ENCODE measurements around the gene ANP32E.
"Not testable (repeated sequence)": the region's sequence is repeated elsewhere in the genome, so short reads cannot be mapped to it uniquely, and the experiment has no call there.

The ANP32E gene

DNA sequence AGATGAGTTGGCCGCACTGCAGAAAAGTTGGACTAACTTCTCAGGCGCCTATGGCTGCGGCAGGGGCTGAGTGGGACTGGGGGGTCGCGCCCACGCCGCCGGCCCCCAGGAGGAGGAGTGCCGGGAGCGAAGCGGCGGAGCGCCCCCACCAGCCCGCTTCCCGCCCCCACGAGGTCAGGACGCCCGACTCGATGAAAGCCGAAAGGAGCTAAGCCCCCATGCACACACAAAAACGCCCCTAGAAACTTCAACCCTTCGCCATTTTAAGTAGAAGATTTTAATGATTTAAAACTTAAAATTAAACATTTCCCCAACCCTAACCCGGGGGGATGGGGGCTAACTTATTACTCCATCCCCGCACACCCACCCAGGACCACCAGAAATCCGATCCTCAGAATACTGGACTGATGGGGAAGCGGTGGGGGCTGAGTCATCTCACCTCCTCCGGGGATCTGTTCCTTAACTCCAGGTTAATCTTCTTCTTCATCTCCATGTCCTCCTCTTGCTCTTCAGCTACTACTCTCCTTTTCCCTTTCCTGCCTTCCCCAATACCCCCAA lies 539 bp downstream of the ANP32E start:
- TF ChIP-seq, protein P1, sequence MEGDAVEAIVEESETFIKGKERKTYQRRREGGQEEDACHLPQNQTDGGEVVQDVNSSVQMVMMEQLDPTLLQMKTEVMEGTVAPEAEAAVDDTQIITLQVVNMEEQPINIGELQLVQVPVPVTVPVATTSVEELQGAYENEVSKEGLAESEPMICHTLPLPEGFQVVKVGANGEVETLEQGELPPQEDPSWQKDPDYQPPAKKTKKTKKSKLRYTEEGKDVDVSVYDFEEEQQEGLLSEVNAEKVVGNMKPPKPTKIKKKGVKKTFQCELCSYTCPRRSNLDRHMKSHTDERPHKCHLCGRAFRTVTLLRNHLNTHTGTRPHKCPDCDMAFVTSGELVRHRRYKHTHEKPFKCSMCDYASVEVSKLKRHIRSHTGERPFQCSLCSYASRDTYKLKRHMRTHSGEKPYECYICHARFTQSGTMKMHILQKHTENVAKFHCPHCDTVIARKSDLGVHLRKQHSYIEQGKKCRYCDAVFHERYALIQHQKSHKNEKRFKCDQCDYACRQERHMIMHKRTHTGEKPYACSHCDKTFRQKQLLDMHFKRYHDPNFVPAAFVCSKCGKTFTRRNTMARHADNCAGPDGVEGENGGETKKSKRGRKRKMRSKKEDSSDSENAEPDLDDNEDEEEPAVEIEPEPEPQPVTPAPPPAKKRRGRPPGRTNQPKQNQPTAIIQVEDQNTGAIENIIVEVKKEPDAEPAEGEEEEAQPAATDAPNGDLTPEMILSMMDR (conservative IDR thresholded peaks at IDR 0.05; ENCODE audit: control insufficient read depth, insufficient read depth, low read depth, low read length) = no peak
- DNase-seq (ENCODE audit: low read depth) = peak; percentile 20
- H3K4me3 ChIP-seq (ENCODE audit: control insufficient read depth, low read depth, low read length) = peak overlapping the region; percentile 67

DNA sequence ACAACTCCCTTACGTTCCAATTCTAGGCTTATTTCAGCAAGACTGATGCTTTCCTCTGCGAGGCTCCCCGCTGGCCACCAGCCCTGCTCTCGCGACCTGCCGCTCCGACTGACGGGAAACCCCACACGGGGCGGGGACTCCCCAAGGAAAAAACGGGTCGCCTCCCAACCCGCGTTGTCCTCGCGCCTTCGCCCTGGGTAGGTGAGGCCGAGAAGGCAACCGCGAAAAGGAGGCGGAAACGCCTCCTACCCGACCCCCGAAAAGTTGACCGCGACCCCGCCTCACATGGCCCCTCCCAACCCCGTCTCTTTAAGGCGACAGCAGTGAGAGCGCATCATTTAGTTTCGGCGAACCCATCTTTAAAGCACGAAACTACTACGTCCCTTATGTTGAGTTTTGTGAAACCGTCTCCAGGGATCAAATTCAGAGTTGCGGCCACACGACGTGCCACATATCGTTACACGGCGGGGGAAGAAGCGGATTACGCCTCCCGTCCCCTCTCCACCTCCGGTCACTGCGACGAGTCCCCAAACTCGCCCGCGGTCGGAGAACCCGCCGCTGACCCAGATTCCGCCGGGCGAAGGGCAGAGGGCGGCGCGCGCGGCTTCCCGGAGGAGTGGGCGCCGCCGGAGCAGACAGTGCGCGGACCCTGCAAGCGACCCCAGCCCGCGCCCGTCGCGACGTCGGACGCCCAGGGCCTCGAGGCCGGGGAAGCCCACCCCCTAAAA lies 1.2 kb downstream of the ANP32E start:
- DNase-seq (ENCODE audit: low read depth) = peak; percentile 55
- peak overlapping the region; percentile 67 for H3K4me3 ChIP-seq (ENCODE audit: control insufficient read depth, low read depth, low read length)
- TF ChIP-seq, protein P1 (conservative IDR thresholded peaks at IDR 0.05; ENCODE audit: control insufficient read depth, insufficient read depth, low read depth, low read length) = no peak

DNA sequence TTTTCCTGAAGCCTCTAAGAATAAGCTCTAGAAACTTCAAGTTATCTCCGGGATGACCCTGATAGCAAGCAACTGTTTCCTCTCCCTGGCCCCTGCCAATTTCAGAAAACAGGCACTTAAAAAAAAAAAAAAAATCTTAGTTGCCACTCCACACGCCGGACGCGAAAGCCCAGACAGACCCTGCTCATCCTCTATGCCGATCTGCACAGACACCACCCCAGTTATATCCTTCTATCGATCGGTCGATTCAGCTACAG lies 1.7 kb downstream of the ANP32E start:
- H3K4me3 ChIP-seq (ENCODE audit: control insufficient read depth, low read depth, low read length) = peak overlapping the region; percentile 67
- DNase-seq (ENCODE audit: low read depth) = no peak
- TF ChIP-seq, protein P1 (conservative IDR thresholded peaks at IDR 0.05; ENCODE audit: control insufficient read depth, insufficient read depth, low read depth, low read length) = no peak

DNA sequence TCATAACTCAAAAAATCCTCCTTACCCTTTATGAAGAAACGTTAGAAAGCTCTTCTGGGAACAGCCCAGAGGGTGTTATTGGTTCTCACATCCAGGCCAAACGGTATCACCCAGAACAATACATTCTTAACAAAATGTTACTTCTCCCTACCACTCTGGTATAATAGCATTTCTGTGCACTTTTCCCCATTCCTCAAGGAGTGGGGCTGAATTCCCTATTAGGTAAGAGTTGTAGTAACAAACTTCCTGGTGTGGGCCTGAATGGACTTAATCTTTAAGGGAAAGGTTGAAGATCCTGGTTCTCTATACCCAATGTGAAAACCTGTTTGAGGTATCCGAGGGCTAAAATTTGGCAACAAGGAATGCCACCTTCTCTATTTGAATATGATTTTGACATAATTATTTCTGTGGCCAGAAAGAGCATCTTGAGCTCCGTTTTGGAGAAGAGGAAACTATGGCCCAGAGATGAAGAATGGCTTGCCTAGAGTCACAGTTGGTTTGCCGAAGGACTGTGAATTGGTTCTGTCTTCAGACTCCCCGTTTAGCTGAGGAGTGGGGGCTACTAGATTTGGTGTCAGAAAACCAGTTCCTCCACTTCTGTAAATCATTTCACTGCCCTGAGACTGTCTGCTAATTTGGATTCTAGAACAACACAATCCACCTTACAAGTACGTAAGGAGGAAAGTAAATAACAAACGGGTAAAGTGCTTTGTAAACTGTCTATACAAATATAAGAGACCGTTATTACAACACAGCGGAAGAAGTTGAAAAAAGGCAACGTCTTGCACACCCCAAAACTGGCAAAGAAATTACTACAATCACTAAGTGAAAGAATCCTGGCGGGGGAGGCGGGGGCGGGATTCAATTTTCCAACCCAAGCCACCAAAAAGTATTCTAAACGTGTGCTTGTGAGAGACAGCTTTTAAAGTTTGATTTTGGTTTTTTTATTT lies 2.3 kb downstream of the ANP32E start:
- H3K4me3 ChIP-seq (ENCODE audit: control insufficient read depth, low read depth, low read length) = peak overlapping the region; percentile 67
- DNase-seq (ENCODE audit: low read depth) = peak; percentile 40

DNA sequence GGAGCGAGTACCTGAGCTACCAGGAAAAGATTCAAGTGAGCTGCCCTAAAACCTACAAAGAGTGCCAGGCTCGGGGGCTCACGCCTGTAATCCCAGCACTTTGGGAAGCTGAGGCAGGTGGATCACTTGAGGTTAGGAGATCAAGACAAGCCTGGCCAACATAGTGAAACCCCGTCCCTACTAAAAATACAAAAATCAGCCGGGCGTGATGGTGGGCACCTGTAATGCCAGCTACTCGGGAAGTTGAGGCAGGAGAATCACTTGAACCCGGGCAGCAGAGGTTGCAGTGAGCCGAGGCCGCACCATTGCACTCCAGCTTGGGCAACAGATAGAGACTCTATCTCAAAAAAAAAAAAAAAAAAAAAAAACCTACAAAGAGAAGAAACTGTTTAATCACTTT lies 3.0 kb downstream of the ANP32E start:
- not testable (repeated sequence) for DNase-seq (ENCODE audit: low read depth); H3K4me3 ChIP-seq (ENCODE audit: control insufficient read depth, low read depth, low read length)

More for the DNA sequence above, 2.3 kb downstream of the ANP32E start:
- TF ChIP-seq, protein P1 (conservative IDR thresholded peaks at IDR 0.05; ENCODE audit: control insufficient read depth, insufficient read depth, low read depth, low read length) = no peak

DNA sequence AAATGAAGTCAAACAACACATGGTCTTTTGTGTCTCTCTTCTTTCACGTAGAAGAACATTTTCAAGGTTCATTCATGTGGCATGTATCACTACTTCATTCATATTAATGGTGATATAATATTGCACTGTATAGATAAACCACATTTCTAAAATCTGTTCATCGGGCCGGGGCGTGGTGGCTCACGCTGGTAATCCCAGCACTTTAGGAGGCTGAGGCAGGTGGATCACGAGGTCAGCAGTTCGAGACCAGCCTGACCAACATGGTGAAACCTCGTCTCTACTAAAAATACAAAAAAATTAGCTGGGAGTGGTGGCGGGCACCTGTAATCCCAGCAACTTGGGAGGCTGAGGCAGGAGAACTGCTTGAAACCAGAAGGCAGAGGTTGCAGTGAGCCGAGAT lies 7.7 kb downstream of the ANP32E start:
- not testable (repeated sequence) for H3K4me3 ChIP-seq (ENCODE audit: control insufficient read depth, low read depth, low read length); DNase-seq (ENCODE audit: low read depth)

DNA sequence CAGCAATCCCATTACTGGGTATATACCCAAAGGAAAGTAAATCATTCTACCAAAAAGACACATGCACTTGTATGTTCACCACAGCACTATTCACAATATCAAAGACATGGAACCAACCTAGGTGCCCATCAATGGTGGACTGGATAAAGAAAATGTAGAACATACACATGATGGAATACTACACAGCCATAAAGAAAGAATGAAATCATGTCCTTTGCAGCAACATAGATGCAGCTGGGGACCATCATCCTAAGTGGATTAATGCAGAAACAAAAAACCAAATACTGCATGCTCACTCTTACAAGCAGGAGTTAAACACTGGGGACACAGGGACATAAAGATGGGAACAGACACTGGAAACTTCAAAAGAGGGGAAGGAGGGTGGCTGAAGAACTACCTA lies 8.7 kb downstream of the ANP32E start:
- TF ChIP-seq, protein P1 (conservative IDR thresholded peaks at IDR 0.05; ENCODE audit: control insufficient read depth, insufficient read depth, low read depth, low read length) = no peak
- no peak overlapping the region for H3K4me3 ChIP-seq (ENCODE audit: control insufficient read depth, low read depth, low read length)
- no peak for DNase-seq (ENCODE audit: low read depth)
